K562 (cell line): ENCODE data around the gene SLC35D2. TPM values are rescaled to one million over a fixed set of nuclear protein-coding genes. Genes with fewer than 3 reads are reported as not detected.

ENCODE experiments used
- CEBPB ChIP-seq: fragments of 450-650 bp; IDR thresholded peaks from 2 replicates; pipeline ENCODE4 v1.6.1; 2016; ENCODE audit warnings: missing genetic modification characterization, missing compliant biosample characterization
- CREBBP ChIP-seq: IDR thresholded peaks from one replicate; pipeline ENCODE4 v1.6.1; 2012; ENCODE audit warnings: low read depth, mild to moderate bottlenecking, control low read depth, inconsistent platforms, low read length
- CXXC5 ChIP-seq: fragments of 250-450 bp; sonication (Bioruptor Pico); IDR thresholded peaks from 2 replicates; pipeline ENCODE4 v1.8.0; 2022; ENCODE audit warnings: inconsistent platforms, mild to moderate bottlenecking, moderate library complexity
- EP400 ChIP-seq: fragments of 450-650 bp; IDR thresholded peaks from 2 replicates; pipeline ENCODE4 v1.6.1; 2017; ENCODE audit warnings: antibody characterized with exemption, mild to moderate bottlenecking, moderate library complexity
- GABPB1 ChIP-seq: sonication (generic); formaldehyde crosslinking; IDR thresholded peaks from 2 replicates; pipeline ENCODE4 v1.8.0; 2022; ENCODE audit warnings: mild to moderate bottlenecking, missing genetic modification reagents
- HDAC6 ChIP-seq: IDR thresholded peaks from 2 replicates; pipeline ENCODE4 v1.6.1; 2012; ENCODE audit warnings: low read depth, mild to moderate bottlenecking, control low read depth, inconsistent platforms, low read length, moderate library complexity
- KLF6 ChIP-seq: fragments of 250-450 bp; sonication (Bioruptor Pico); IDR thresholded peaks from 2 replicates; pipeline ENCODE4 v1.4.0; 2020; ENCODE audit warnings: mild to moderate bottlenecking, moderate library complexity, borderline replicate concordance
- NFRKB ChIP-seq: fragments of 450-650 bp; IDR thresholded peaks from 2 replicates; pipeline ENCODE4 v1.6.1; 2016; ENCODE audit warnings: low read depth
- SIN3A ChIP-seq, 2 experiments: fragments of 150-350 bp in 1 of 2; IDR thresholded peaks; 2 replicates each; pipeline ENCODE4 v1.6.1; 2011 to 2016; ENCODE audit warnings: borderline replicate concordance in 2 of 2, low read depth in 2 of 2, low read length in 2 of 2, mild to moderate bottlenecking in 2 of 2, moderate library complexity in 2 of 2; ENCODE audit not compliant: control insufficient read depth in 1 of 2
- SP1 ChIP-seq: sonication (generic); formaldehyde crosslinking; IDR thresholded peaks from 2 replicates; pipeline ENCODE4 v1.8.1; 2022; ENCODE audit warnings: mild to moderate bottlenecking, missing genetic modification reagents
- TAF9B ChIP-seq: fragments of 450-650 bp; IDR thresholded peaks from 2 replicates; pipeline ENCODE4 v1.6.1; 2018; ENCODE audit warnings: mild to moderate bottlenecking; ENCODE audit not compliant: partially characterized antibody
- WHSC1 ChIP-seq: IDR thresholded peaks from one replicate; pipeline ENCODE4 v1.6.1; 2012; ENCODE audit warnings: low read length, control low read depth, inconsistent platforms
- ZBTB17 ChIP-seq: fragments of 450-650 bp; formaldehyde crosslinking; IDR thresholded peaks from 2 replicates; pipeline ENCODE4 v1.4.0; 2020; ENCODE audit warnings: mild to moderate bottlenecking
- polyA plus RNA-seq, 8 experiments: library from polyadenylated mRNA; depleted of rRNA in 4 of 8; stranded (reverse) in 5 of 8; unstranded in 3 of 8; fragments of >200 nt; fragmentation: Nextera tagmentation in 2 of 8; fragmentation: Illumina TruSeq in 1 of 8; extraction: Ambion mirVana in 2 of 8; extraction: Trizol in 1 of 8; gene quantifications; 2 replicates each; pipeline versions ENCODE4 v1.2.1 to v1.2.3, GENCODE V29; 2011 to 2014; ENCODE audit warnings: inconsistent platforms in 1 of 8, missing spikeins in 1 of 8
- total RNA-seq, 7 experiments: library from RNA; depleted of rRNA in 6 of 7; stranded (reverse); fragments of >200 nt in 6 of 7; fragmentation: Illumina TruSeq in 2 of 7; extraction: Trizol in 2 of 7; gene quantifications; 2 replicates each; pipeline versions ENCODE4 v1.2.1 to v1.2.3, GENCODE V29; 2011 to 2021; ENCODE audit warnings: low replicate concordance in 1 of 7
- TF ChIP-seq, protein P1 (sequence below), 2 experiments: fragments of 450-650 bp; conservative IDR thresholded peaks; 2 replicates each; pipeline ENCODE4 v1.6.1; 2017; ENCODE audit warnings: mild to moderate bottlenecking in 2 of 2, moderate library complexity in 2 of 2
- TF ChIP-seq, protein P2 (sequence below): fragments of 200-800 bp; sonication (Bioruptor generic); IDR thresholded peaks from 2 replicates; pipeline ENCODE4 v1.6.1; 2017; ENCODE audit warnings: missing genetic modification characterization, missing compliant biosample characterization
- TF ChIP-seq, protein P3 (sequence below): fragments of 200-800 bp; sonication (Bioruptor generic); IDR thresholded peaks from 2 replicates; pipeline ENCODE4 v1.6.1; 2016; ENCODE audit warnings: missing genetic modification characterization, missing compliant biosample characterization

The SLC35D2 gene
- total and polyA plus RNA-seq, 9 of the 15 experiments (the other 6 are each of a cell fraction or from before 2014, with no cell fraction given) = 2.9 to 14.9 (median 11.7) TPM

DNA sequence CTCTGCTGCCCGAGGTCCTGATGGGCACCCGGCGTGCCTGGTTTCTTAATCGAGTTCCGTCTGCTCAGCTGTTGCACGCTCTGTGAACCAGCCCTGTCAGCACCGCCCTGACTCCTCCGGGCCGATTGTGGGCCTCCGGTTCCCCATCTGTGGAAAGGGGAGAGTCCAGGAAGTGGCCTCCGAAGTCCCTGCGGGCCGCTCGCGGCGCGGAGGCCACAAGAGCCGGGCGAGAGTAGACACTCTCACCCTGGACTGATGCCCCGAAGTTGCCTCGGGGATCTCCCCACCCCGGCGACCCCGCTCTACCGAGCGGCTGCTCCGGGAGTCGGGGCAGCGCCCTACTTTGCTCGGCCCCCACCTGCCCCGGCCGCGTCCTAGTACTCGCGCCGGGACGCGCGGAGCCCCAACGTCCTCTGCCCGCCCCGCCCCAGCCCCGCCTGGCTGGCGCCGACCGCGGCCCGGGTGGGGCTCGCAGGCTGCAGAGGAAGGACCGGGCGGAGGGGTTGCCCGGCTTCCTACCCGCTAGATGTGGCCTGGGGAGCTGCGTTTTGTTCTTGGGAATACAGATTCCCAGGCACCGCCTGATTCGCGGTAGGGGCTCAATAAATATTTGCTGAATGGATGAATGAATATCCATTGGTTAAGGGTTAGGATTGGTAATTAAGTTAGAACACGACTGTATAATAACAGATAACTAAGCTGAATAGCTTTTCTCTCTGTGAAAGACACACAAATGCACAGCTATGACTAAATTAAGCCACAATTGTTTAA is 35.6 kb upstream of the SLC35D2 start (continued):
- TF ChIP-seq, protein P1, sequence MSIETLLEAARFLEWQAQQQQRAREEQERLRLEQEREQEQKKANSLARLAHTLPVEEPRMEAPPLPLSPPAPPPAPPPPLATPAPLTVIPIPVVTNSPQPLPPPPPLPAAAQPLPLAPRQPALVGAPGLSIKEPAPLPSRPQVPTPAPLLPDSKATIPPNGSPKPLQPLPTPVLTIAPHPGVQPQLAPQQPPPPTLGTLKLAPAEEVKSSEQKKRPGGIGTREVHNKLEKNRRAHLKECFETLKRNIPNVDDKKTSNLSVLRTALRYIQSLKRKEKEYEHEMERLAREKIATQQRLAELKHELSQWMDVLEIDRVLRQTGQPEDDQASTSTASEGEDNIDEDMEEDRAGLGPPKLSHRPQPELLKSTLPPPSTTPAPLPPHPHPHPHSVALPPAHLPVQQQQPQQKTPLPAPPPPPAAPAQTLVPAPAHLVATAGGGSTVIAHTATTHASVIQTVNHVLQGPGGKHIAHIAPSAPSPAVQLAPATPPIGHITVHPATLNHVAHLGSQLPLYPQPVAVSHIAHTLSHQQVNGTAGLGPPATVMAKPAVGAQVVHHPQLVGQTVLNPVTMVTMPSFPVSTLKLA (conservative IDR thresholded peaks at IDR 0.05) = peak in 1 of 2 experiments; percentile 34; a peak in 2 of 4 replicates
- peak; percentile 91 for TF ChIP-seq CXXC5 (CRISPR knock-in tag)
- TF ChIP-seq KLF6 = peak; percentile 53; the same call in 1 of the 2 replicates
- TF ChIP-seq GABPB1 = no peak
- TF ChIP-seq SIN3A (IDR thresholded peaks at IDR 0.05; ENCODE audit: borderline replicate concordance in 2 of 2, control insufficient read depth in 1 of 2, low read depth in 2 of 2, low read length in 2 of 2) = peak in 1 of 2 experiments; percentile 87; a peak in 2 of 4 replicates
- peak; percentile 58 for TF ChIP-seq ZBTB17 (CRISPR knock-in tag)
- no peak for TF ChIP-seq TAF9B
- no peak for TF ChIP-seq CREBBP
- TF ChIP-seq NFRKB = 0 out of 2 replicates have a peak, but pooled peaks have one; percentile 34
- TF ChIP-seq, protein P2, sequence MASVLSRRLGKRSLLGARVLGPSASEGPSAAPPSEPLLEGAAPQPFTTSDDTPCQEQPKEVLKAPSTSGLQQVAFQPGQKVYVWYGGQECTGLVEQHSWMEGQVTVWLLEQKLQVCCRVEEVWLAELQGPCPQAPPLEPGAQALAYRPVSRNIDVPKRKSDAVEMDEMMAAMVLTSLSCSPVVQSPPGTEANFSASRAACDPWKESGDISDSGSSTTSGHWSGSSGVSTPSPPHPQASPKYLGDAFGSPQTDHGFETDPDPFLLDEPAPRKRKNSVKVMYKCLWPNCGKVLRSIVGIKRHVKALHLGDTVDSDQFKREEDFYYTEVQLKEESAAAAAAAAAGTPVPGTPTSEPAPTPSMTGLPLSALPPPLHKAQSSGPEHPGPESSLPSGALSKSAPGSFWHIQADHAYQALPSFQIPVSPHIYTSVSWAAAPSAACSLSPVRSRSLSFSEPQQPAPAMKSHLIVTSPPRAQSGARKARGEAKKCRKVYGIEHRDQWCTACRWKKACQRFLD (CRISPR knock-in tag) = no peak
- no peak for TF ChIP-seq CEBPB
- TF ChIP-seq, protein P3, sequence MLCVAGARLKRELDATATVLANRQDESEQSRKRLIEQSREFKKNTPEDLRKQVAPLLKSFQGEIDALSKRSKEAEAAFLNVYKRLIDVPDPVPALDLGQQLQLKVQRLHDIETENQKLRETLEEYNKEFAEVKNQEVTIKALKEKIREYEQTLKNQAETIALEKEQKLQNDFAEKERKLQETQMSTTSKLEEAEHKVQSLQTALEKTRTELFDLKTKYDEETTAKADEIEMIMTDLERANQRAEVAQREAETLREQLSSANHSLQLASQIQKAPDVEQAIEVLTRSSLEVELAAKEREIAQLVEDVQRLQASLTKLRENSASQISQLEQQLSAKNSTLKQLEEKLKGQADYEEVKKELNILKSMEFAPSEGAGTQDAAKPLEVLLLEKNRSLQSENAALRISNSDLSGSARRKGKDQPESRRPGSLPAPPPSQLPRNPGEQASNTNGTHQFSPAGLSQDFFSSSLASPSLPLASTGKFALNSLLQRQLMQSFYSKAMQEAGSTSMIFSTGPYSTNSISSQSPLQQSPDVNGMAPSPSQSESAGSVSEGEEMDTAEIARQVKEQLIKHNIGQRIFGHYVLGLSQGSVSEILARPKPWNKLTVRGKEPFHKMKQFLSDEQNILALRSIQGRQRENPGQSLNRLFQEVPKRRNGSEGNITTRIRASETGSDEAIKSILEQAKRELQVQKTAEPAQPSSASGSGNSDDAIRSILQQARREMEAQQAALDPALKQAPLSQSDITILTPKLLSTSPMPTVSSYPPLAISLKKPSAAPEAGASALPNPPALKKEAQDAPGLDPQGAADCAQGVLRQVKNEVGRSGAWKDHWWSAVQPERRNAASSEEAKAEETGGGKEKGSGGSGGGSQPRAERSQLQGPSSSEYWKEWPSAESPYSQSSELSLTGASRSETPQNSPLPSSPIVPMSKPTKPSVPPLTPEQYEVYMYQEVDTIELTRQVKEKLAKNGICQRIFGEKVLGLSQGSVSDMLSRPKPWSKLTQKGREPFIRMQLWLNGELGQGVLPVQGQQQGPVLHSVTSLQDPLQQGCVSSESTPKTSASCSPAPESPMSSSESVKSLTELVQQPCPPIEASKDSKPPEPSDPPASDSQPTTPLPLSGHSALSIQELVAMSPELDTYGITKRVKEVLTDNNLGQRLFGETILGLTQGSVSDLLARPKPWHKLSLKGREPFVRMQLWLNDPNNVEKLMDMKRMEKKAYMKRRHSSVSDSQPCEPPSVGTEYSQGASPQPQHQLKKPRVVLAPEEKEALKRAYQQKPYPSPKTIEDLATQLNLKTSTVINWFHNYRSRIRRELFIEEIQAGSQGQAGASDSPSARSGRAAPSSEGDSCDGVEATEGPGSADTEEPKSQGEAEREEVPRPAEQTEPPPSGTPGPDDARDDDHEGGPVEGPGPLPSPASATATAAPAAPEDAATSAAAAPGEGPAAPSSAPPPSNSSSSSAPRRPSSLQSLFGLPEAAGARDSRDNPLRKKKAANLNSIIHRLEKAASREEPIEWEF = no peak
- TF ChIP-seq EP400 = no peak; the same call in 1 of the 2 replicates
- no peak for TF ChIP-seq HDAC6
- no peak; the same call in 1 of the 2 replicates for TF ChIP-seq SP1 (CRISPR knock-in tag)
- no peak for TF ChIP-seq WHSC1
